GM13976 (cell line): ENCODE results near the gene TRIO.

Experiments used
- DNase-seq: peaks from one replicate; pipeline ENCODE4 v3.0.0; 2012; ENCODE audit warnings: low spot score
- CTCF ChIP-seq: IDR thresholded peaks from 2 replicates; pipeline ENCODE4 v1.5.1; 2012; ENCODE audit warnings: borderline replicate concordance, mild to moderate bottlenecking; ENCODE audit not compliant: insufficient read depth; ENCODE audit errors: extremely low read depth, missing control alignments, control extremely low read depth
- in situ Hi-C: fragments of 300-500 bp; cut with MboI; formaldehyde crosslinking; loops from one replicate; pipeline ENCODE4 v1.12.0; 2022; ENCODE audit warnings: low sequenced_read_pairs, mixed read lengths, inconsistent platforms; ENCODE audit not compliant: unreplicated experiment

The TRIO gene

GRCh38 chr5:14365831-14366430 lies 222.8 kb downstream of the TRIO start:
- no peak for DNase-seq
- no peak for TF ChIP-seq CTCF
- in situ Hi-C loops: loop anchor here (25.0 kb wide), 2 partner anchors 271 to 379 kb away; no protein-coding TSS in a partner anchor

- TF ChIP-seq CTCF: no peak
- no peak for DNase-seq
- in situ Hi-C loops: loop anchor here (25.0 kb wide), 2 partner anchors 271 to 379 kb away; no protein-coding TSS in a partner anchor
These were observed 223.6 kb downstream of the TRIO start for GRCh38 chr5:14366763-14367162.

GRCh38 chr5:14367364-14367763 lies 224.2 kb downstream of the TRIO start:
- TF ChIP-seq CTCF: no peak
- in situ Hi-C loops: loop anchor here (25.0 kb wide), 2 partner anchors 270 to 380 kb away; no protein-coding TSS in a partner anchor
- DNase-seq: no peak

GRCh38 chr5:14369780-14370179 lies 226.6 kb downstream of the TRIO start:
- DNase-seq: no peak
- in situ Hi-C loops: loop anchor here (25.0 kb wide), 2 partner anchors 268 to 382 kb away; no protein-coding TSS in a partner anchor
- TF ChIP-seq CTCF: no peak

- no peak for DNase-seq
- in situ Hi-C loops: loop anchor here (25.0 kb wide), 2 partner anchors 267 to 383 kb away; no protein-coding TSS in a partner anchor
- no peak for TF ChIP-seq CTCF
These were observed 227.2 kb downstream of the TRIO start for GRCh38 chr5:14370386-14370785.

GRCh38 chr5:14373685-14374084 lies 230.5 kb downstream of the TRIO start:
- in situ Hi-C loops: loop anchor here (25.0 kb wide), 2 partner anchors 264 to 386 kb away; no protein-coding TSS in a partner anchor
- no peak for DNase-seq

More at GRCh38 chr5:14373685-14374084, 230.5 kb downstream of the TRIO start:
- TF ChIP-seq CTCF: no peak
